ENCODE results near the gene CAMSAP1.

- TF ChIP-seq CTCF (IDR thresholded peaks at IDR 0.05) = no peak
- no peak for TF ChIP-seq POLR2A (IDR thresholded peaks at IDR 0.05)
These were observed 142.6 kb downstream of the CAMSAP1 start for GRCh38 chr9:135764731-135765130.
